ENCODE results near the gene SLC7A1.

Gene SLC7A1

DNA sequence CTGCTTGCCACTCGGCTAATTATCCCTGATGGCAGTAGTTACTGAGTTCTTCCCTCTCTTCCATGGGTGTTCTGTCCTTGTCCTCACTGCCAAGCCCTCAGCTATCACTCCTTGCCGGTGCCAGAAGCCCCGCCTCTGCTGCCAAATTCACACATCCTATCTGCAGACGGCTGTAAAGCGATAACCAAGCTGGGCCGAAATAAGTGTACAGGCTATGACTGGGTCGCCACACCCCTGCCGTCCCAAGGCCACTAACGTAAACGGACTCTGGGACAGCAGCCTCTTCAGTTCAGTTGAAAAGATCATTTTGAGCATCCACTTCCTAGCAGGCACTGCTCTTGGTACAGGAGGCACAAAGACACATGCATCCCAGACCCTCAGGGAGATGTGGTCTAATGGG is 13.3 kb downstream of the SLC7A1 start:
- DNase-seq = no peak

DNA sequence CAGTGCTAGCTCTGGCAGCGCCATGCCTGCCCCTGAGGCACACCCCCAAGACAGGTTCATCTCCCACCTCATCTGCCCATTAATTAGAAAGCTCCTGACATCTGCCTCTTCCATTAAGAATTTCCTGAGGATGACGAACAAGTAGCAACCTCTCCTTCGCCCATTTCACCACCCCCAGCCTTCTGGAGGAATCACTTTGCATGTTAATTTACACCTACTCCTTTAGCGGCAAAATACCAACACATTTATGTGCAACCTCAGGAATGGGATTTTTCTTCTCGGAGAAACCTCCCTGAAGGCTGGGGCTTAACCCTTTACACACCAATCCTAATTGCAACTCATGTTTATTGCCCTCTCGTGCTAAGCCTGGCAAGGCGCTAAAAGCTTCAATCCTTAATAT is 13.8 kb downstream of the SLC7A1 start:
- DNase-seq = no peak

DNA sequence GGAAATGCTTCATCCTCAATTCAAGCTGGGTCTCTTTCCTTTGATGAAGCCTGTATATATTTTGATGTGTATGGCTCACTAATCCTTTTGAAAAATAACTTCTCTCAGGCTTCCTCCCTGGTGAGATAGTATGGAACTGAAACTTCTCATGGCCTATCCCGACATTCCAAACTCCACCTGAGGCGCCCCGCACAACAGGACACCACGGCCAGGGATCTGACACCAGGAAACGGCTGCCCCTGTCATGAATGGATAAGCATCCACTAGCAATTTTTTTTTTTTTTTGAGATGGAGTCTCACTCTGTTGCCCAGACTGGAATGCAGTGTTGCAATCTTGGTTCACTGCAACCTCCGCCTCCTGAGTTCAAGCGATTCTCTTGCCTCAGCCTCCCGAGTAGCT is 16.4 kb downstream of the SLC7A1 start:
- no peak for DNase-seq

DNA sequence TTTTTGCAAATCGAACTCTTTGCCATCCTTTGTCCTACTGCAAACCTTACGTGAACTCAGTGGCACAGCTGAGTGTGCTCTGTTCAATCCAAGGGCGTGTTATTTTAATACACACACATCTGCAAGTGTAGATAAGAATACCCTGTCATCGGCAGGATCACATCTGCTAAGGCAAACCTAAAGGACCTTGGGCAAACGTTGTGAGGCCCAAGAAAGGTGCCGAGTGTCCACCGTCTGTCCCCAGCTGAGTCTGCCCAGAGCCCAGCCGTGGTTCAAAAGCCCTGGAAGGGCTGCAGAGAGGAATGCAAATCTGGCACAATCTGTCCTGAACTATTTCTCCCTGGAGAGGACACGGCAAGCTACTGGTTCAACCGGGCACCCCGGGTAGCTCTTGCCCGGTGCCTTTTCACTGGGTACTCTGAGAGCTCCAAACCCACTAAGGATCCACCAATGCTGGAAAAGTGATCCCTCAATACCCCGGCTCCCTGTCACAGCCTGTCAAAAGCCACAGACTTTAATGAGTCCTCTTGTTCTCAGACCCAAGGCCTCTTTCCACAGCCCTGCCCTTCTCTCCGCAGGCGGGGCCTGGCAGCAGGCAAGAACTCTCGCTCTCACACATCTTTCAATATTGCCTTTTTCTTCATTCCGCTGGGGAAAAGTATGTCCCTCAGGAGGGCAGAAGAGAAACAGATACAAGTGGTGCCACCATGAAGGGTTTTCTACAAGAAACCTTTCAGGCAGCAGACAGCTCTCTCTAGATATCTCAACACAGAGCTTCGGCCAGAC is 17.0 kb downstream of the SLC7A1 start:
- DNase-seq = no peak

DNA sequence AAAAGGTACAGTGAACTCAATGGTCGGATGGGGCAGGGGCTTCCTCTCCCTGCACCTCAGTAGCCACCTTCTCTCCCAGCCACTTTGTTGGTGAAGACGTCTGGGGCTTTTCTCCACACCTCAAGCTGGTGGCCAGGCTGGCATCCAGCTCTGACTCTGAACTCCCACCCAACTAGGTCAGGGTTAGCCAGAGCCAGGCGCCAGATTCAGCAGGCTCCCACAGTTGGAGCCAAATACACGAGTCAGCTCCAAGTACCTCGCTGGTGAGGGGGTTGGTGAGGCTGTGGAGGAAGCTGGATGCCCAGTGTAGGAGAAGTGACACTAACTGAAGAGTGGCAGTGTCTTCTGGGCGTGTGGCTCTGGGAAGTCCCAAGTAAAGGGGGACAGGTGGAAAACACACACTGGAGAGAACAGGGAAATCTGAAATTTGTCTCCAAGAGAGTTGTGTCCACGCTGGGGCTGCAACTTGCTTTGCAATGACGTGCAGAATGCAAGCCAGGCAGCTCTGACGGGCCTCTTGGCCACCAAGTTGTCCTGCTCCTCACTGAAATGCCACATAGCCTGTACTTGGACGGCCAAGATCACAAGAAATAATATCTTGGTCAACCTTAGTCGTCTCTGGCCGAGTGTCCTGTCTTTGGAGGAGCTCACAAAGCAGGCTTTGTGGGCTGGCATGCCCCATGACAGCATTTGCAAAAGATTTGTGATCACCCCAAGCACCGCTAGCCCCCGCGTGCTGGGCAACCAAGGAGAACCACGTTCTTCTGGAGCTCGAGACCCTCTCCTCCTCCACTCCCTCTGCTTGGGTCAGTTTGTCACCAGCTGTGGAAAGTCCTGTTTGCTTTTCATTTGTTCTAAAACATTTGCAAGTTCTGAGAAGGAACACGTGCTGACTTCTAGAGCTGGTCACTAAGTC is 18.1 kb downstream of the SLC7A1 start:
- DNase-seq = no peak

DNA sequence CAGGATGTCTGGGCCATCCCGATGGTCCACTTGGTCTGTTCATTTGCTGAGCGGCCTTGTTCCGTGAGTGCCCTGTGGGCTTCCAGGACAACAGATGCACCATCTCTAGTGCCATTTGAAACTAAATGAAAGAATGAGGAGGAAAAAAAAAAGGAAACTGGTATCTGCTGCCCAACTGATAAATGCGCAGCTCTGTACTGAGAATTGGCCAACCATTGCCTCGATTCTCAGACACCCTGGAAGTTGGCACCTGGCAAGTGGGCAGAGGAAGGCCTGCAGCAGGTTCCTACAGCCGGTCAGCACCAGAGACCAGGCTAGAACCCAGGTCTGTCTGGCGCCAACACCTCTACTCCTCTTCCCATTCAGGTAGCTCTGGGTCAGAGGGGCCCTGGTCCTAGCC is 18.9 kb downstream of the SLC7A1 start:
- no peak for DNase-seq

DNA sequence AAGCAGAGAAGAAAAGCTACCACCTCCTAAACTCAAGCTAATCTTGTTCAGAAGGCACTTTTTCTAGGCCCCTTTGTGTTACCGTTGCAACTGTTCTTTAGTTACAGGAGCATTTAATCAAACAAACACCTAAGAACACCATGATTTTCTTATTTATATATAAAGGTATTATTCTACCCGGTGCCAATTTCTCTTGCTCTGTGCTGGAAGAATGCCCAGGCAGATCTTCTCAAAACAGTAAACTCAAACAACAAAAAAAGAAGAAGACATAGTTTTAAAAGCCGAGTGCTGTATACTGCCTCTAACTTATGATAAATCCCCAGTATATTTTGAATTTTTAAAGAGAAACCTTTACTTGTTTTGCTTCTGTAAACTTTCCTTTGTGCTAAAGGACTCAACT is 20.4 kb downstream of the SLC7A1 start:
- DNase-seq = no peak

DNA sequence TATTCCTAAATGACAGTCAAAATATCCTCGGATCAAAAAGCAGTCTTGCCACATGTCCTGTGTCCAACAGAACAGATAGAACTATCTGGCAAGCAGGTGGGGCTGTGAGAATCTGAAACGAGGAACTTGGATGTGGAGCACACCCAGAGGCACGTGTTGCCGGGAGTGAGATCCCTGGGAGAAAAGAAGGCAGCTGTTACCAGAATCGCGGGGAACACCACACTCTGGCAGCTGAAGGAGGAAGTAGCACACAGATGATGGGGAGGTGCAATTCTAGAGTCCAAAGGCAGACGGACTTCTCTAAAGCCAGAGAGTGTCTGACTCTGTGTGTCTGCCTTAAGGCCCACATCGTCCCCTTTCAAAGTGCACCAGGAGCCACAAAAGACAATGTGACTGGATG is 22.3 kb downstream of the SLC7A1 start:
- DNase-seq = no peak

DNA sequence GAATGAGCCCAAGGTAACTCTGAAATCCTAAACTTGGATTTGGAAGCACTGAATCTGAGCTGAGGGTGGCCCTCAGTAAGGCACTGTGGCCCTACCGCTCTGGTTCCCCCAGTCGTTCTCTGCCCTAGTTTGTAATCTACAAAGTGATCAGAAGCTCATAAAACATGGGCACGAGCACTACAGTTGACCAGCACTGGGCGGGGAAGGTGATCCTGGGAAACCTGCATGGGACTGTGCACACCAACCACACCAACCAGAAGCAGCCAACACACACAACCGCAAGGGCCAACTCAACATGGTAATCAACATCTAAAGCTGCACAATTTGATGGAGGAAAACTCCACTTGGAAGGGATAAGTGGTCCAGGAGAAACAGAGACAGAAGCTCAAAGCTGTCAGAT is 22.9 kb downstream of the SLC7A1 start:
- no peak for DNase-seq

DNA sequence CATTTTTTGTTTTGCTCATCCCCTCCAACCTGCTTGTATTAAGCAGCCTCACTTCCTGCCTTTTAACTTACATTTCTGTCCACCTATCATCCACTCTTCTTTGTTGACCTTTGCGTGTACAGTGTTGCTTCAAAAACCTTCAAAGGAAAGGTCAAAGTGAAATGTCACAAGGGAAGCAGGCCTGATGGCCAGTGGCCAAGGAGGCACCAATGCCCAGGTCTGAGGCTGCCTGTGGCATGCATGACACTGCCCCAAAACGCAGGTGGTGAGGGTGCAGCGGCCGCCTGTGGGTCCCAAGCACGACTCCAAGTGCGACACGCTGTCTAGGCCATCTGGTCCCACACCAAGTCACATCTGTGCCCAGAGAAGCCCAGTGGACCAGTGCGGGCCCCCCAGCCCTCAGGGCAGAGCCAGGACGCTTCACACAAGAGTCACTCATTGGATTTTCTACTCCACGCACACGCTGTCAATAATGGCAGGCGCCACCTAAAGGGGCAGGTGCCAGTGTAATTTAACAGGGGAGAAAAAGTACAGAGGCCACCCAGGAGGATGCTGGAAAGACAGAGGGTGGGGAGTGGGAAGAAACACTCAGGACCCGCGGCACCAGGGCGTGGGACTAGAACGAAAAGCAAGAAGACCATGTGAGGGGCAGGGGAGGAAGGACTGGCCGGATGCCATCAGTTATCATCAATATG is 23.5 kb downstream of the SLC7A1 start:
- no peak for DNase-seq

DNA sequence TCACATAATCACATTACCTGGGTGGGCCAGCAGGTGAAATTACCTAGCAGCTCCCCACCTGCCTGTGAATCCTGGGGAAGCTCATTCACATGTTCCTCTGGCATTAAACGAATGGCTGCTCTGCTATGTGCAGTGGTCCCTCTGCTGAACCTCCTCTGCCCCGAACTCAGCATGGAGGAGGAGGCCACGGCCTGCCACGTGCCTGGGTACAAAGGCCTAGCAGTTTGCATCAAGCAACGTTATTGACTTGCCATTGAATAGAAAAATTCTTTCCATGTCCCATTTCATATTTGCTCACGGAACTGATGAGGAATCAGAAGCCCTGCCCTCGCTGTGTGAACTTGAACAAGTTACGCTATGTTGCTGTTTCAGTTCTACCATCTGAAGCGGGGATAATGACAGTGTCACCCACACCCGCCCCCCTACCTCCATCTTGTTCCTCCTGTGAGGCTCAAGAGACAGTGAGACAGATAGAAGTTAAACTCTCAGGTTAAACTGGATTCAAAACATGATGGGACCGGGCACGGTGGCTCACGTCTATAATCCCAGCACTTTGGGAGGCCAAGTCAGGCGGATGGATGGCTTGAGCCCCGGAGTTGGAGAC is 25.3 kb downstream of the SLC7A1 start:
- DNase-seq = no peak

DNA sequence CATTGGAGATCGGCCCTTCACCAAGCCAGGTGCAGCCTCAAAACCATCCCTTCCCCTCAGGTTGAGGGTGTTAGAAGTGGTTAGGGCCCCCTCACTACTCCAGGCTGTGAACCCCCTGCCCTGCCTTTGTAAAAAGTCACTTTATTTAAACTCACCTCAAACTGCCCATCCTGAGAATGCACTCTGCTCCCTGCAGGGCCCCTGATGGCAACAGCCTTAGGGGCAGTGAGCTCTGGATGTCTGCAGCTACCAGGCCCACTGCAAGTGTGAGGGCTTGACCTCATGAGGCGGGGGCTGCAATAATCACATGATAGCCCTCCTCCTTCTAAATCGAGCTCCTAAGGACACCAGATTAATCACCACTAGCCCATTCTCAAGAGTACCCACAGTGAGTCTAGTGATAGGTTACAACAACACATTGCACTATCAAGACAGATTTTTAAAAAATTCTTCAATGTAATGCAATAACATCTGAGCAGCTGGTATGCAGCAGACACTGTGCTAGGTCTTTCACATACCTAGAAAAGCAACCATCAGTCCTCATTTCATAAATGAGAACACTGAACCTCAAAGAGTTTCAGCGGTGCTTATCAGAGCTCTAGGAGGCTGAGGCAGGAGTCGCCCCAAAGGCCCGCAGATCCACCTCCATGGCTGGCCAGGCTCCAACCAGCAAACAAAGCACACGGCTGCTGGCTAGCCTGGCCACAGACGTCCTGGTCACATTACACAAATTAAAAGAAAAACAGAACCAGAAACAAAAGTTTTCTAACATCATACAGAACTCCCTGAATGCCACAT is 26.0 kb downstream of the SLC7A1 start:
- DNase-seq = no peak

DNA sequence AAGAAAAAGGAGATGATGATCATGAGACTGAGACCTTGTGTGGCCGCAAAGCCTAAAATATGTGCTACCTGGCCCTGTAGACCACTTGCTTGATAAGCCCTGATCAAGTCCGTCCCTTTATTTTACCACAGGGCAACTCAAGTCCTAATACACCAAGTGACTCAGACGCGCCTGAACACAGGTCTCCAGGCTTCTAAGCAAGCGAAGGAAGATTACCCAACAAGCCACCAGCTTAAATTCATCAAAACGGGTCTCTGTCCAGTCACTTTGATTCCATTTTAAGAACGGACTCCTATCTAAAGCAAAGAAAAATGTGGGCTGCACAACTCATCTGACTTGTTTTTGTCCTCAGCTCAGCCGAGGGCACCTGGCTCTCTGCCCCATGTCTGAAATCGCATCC is 26.8 kb downstream of the SLC7A1 start:
- no peak for DNase-seq

DNA sequence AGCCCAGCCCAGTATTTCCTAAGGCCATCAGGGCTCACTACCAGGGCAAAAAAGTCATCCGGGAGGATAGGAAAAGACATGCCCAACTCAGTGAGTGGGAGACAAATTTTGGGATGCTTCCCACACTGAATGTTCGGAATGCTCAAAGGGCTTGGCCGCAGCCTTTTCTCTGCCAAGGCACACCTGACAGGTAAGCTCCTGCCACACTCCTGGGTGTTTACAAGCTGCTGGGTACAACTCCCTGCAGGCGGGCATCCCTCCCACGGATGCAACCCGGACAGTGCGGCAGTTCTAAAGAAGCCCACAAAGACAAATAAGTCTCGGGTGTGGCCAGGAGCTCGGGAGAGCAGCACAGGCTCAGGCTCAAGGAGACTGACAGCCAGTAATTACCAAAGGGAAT is 28.1 kb downstream of the SLC7A1 start:
- no peak for DNase-seq

DNA sequence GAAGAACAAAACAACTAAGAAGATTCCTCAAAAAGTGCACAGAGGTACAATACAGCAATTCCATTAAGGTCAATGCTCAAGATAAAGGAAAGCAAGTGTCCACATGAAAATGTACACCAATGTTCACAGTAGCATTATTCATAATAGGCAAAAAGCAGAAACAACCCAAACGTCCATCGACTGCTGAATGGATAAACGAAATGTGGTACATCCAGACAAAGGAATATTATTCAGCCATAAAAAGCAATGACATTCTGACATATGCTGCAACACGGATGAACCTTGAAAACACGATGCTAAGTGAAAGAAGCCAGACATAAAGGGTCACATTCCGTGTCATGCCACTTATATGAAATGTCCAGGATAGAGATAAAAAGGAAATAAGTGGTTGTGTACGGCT is 29.3 kb downstream of the SLC7A1 start:
- DNase-seq = no peak

DNA sequence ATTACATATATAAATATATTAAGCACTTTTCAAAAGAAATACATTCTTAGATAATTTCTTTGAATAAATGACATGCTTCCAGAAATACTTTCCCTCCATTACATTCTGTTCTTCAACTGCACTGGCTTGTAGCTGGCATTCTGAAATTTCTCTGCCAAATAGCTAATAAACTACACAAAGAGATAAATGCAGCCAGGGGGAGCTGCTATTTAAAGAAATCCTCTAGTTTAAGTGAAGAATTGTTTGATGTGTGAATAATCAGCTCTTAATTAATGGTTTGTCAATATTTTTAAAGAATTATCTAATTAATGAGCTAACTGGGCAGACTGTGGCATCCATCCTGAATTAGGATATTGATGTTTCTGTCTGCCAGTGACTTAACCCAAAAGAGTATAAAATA is 30.7 kb downstream of the SLC7A1 start:
- no peak for DNase-seq

DNA sequence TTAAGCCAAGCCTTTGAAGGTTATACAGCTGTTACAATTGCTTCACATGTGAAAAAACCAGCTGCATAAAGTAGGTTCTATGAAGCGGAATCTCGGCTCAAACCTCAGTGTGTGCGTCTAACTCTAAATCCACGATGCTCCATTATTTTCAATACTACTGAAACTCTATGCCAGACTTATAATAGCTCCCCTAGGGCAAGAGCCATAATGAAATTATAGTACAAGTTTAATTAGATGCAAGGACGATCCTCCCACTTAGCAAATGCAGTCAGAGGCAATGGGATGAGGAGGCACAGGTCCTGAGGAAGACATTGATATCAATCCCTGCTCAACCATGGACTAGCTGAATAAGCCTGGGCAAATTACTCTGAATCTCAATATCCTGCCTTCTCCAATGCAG is 31.1 kb downstream of the SLC7A1 start:
- DNase-seq = no peak

DNA sequence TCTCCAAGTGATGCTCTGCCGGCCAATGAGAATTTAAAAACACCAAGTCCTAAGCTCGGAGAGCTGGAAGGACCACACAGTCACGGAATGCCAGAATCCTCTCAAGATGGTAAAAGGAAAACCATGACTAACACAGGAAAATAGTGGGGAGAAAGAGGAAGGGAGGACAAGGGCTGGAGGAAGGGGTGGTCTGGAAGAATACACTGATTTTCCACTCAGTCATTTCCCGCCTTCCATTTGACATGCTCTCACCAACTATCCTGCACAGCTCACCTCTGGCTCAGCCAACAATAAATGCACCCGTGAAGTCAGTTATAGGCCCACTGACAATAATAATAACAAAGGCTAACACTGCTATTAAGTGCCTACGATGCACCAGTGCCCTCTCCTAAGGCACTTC is 31.5 kb downstream of the SLC7A1 start:
- no peak for DNase-seq

DNA sequence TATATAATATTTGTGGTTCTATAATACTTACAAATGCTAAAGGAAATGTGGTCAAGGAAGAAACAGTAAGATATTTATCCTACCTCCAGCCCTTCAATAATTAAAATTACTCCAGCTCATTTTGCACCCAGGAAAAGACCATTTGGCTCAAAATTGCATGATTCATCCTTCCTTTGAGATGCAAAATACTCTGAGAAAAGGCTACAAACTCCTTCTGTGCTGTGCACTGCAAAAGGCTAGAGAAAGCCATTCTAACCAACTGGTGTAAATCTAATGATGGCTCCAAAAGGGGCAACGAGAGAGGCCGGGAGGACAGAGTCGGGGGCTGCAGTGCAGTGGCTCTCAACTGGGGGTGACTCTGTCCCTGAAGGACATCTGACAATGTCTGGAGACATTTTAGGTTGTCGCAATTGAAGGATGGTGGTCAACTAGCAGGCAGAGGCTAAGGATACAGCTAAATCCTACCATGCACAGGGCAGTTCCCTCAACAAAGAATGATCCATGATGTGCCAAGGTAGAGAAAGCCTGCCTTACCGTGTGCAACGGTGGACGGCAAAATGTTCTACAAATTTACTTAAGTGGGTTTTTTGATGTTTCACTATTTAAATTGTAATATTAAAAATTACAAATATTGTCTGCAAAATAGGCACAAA is 32.6 kb downstream of the SLC7A1 start:
- no peak for DNase-seq

DNA sequence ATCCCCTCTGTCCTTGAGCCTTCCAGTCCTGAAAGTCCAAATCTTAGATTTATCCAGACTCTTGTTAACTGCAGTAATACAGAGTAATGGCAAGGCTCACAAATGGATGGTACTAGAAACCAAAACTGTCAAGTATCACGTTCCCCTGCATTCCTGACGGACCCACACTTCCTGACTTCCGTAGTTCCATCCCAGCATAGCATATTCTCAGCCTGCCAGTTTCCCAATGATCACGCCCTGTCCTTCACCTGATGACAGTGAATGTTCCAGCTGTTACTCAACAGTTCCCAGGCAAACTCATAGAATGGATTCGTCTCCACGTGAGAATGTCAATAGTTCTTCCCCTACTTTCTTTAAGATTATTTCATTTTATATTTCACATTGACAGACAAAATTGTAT is 33.6 kb downstream of the SLC7A1 start:
- no peak for DNase-seq

DNA sequence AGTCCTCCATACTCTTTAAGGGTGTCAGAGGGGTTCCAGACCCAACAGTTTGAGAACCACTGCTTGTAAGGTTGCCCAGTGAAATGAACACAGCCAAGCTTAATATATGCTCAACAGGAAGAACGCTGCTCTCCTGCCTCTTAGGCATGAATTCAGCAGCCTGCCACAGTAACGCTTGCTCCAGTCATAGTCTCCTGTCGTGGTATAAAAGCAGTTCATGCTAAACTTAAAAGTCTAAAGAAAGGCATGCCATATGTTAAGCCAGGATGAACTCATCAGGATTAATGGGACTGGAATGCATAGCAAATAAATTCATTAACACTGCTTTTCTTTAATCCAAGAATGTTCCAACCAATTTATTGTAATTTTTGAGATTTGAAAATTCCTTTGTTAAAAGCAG is 38.7 kb downstream of the SLC7A1 start:
- no peak for DNase-seq

DNA sequence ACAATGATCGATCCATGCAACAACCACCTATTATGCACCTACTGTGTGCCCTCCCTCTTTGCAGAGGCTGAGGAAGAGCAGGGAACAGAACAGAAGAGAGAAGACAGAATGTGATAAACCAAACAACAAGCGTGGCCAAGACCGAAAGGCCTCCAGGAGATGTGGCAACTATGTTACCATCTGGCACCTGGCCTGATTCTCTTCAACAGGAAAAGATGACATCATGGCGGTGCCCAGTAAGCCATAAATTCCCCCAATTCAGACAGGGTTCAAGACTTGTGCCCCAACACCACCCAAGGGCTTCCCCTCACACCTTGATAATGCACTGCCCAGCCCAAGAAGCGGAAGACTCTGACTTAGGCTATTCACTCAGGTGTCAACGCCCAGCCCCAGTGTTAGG is 44.3 kb downstream of the SLC7A1 start:
- no peak for DNase-seq
